ENCODE measurements around the gene CYP3A5.
"Not testable (repeated sequence)": the region's sequence is repeated elsewhere in the genome, so short reads cannot be mapped to it uniquely, and the experiment has no call there.

The CYP3A5 gene

GRCh38 chr7:99637414-99637813, 42.4 kb downstream of the CYP3A5 start:
- DNase-seq = not testable (repeated sequence)

GRCh38 chr7:99631295-99632109, 48.3 kb downstream of the CYP3A5 start:
- DNase-seq = peak; percentile 62

DNA sequence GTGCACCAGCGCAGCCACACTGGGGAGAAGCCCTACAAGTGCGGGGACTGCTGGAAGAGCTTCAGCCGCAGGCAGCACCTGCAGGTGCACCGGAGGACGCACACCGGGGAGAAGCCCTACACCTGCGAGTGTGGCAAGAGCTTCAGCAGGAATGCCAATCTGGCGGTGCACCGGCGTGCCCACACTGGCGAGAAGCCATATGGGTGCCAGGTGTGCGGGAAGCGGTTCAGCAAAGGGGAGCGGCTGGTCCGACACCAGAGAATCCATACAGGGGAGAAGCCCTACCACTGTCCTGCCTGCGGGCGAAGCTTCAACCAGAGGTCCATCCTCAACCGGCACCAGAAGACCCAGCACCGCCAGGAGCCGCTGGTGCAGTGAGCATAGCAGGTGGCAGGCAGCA, 50.2 kb downstream of the CYP3A5 start:
- no peak for DNase-seq

GRCh38 chr7:99628471-99629465, 51.0 kb downstream of the CYP3A5 start:
- no peak for DNase-seq

DNA sequence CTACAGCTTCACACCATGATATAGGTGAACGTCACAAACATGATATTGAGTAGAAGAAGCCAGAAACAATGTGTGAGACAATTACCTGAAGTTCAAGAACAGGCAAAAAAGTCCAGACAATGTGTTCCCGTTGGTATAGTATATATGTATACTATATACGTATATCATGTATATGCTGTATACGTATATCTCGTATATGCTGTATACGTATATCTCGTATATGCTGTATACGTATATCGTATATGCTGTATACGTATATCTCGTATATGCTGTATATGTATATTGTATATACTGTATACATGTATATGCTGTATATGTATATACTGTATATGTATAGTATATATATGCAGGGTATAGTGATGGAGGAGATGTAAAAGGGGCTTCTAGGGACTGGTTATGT, 52.3 kb downstream of the CYP3A5 start:
- DNase-seq = no peak

GRCh38 chr7:99626661-99627060, 53.1 kb downstream of the CYP3A5 start:
- DNase-seq = no peak

DNA sequence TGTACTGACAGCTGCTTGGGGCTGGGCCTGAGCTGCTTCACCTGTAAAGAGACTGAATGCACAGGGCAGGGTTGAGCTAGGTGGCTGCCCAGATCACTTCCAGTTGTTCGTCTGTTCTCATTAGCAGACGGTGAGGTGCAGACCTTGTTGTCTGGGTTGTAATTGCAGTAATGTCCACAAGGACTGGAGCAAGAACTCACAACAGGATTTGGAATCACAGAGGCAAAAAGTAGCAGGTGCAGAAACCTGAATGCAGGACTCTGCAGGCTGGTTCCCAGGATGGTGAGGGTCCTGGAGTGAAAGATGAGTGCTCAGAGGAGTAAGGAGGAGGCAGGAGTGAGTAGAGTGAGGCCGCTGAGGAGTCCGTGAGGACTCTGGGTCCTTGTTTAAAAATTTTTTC, 53.8 kb downstream of the CYP3A5 start:
- no peak for DNase-seq

DNA sequence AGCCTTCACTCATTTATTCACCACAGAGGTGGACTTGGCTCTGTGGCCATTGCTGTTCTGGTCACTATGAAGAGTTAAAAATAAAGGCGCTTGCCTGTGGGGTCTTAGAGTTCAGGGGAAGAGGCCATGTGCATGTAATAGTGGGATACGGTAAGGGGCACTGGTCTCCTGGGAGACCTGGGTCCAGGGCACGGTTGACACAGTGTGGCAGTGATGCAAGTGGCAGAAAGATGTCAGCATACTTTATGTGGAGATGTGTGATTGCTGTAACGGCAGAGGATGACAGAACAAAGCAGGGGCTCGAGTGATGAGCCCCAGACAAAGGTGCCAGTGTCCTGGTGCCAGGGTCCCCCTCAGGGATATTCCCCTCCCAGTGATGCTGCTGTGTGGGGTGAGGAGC, 54.5 kb downstream of the CYP3A5 start:
- DNase-seq = no peak

DNA sequence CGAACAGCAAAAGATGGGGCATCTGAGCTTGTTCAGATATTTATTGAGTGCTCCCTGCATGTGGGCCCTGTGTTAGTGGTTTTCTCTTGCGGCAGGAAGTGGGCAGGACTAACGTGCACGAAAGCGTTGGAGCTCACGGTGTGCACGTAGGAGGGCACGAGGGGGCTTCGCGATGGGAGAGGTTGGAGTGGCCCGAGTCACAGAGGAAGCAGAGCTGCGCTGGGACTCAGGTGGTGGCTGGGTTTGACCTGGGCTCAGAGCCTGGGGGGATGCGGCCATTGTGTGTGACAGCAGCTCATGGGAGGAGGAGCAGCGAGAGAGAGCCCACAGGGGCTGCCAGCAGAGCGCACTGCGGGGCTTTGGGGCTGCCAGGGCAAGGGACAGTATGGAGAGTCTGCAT, 55.3 kb downstream of the CYP3A5 start:
- no peak for DNase-seq

GRCh38 chr7:99623702-99624447, 55.9 kb downstream of the CYP3A5 start:
- DNase-seq = peak; percentile 1

GRCh38 chr7:99623091-99623693, 56.6 kb downstream of the CYP3A5 start:
- DNase-seq = no peak

DNA sequence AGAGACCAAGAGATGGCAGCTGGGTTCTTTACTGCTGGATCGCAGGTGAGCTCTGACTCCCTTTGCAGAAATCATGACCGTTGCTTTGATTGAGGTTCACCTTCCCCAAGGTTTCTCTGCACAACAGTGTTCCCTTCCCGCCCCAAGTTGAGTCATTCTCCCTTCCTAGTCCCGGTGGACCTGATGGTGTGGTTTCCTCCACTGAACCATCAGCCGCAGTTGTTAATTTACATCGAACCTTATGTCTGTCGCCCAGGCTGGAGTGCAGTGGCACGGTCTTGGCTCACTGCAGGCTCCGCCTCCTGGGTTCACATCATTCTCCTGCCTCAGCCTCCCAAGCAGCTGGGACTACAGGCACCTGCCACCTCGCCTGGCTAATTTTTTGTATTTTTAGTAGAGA, 57.2 kb downstream of the CYP3A5 start:
- DNase-seq = no peak

DNA sequence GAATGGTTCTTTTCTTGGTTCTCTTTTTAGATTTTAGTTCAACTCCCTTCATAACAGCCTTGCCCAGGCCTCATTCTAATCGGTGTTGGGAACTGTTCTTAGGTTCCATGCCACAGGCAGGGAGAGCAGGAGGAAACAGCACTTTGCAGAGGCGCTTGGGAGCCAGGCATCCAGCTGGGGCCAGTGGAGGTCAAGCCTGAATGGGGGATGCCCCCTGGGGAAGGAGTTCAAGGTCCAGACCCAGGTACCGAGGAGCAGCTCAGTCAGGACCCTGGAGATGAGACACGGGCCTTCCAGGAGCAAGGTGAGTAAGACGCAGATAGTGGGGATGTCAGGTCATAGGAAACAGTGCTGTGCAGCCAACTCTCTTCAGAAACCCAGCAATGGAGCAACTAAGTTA, 58.5 kb downstream of the CYP3A5 start:
- DNase-seq = no peak

DNA sequence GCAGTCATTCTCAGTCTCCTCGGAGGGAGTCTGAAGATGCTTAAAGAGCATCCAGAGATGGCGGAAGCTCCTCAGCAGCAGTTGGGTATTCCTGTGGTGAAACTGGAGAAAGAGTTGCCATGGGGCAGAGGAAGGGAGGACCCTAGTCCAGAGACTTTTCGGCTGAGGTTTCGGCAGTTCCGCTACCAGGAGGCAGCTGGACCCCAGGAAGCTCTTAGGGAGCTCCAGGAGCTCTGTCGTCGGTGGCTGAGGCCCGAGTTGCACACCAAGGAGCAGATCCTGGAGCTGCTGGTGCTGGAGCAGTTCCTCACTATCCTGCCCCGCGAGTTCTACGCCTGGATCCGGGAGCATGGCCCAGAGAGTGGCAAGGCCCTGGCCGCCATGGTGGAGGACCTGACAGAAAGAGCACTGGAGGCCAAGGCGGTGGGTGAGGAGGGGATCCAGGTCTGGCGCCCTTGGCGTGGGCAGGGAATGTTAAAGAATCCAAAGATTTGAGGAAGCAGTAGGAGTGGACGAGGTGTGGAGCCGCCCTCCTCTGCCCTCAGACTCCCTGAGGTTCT, 60.1 kb downstream of the CYP3A5 start:
- no peak for DNase-seq

DNA sequence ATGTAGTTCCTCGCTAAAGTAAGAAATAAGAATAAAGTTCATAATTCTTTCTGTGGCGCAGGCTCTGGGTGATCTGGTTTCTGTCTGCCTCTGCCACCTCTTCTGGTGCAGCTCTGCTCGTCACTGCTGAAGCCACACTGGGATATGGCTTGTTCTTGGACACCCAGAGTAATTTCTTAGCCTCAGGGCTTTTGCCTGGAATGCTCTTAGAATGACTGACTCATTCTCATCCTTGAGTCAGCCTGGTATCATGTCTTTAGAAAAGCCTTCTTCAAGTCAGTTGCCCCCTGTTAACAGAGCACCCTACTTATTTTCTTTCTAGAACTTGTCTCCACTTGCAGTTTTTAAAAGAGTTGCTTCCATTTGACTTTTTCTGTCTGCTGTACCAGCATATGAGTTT, 61.1 kb downstream of the CYP3A5 start:
- DNase-seq = no peak

DNA sequence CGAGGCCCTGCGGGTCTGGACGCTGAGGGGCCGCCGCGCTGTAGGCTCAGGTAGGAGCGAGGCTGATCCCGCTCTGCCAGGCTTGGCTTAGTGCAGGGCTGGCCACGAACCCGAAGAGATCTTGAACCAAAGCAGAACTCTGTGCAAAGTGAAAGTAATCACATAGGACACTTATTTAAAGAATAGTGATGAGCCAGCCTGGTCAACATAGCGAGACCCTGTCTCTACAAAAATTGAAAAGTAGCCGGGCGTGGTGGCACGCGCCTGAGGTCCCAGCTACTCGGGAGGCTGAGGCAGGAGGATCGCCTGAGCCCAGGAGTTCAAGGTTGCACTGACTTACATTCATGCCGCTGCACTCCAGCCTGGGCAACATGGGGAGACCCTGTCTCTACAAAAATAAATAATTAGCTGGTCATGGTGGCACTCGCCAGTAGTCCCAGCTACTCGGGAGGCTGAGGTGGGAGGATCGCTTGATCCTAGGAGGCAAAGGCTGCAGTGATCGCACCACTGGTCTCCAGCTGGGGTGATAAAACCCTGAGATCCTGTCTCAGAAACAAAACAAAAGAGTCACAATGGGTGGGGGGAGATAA, 62.5 kb downstream of the CYP3A5 start:
- DNase-seq = no peak

GRCh38 chr7:99616359-99617191, 63.2 kb downstream of the CYP3A5 start, which contains the start of gene ZSCAN25:
ZSCAN25 (plus strand) TSS chr7:99616946; CDS start chr7:99619607, 2,661 bp downstream.
- peak; percentile 83 for DNase-seq

DNA sequence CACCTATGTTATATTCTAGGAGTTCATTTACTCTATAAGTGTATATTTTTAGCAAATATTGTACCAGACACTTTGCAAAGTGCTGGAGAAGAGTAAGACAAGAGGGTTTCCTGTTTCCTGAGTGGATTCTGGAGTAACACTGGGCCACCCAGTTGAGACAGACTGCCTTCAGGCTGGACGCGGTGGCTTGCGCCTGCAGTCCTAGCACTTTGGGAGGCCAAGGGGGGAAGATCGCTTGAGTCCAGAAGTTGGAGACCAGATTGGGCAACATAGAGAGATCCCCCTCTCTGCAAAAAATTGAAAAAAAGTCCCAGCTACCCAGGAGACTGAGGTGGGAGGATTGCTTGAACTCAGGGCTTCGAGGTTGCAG, 63.8 kb downstream of the CYP3A5 start:
- DNase-seq = no peak

GRCh38 chr7:99614495-99614894, 65.3 kb downstream of the CYP3A5 start:
- DNase-seq = no peak

GRCh38 chr7:99607548-99607947, 72.2 kb downstream of the CYP3A5 start:
- no peak for DNase-seq

DNA sequence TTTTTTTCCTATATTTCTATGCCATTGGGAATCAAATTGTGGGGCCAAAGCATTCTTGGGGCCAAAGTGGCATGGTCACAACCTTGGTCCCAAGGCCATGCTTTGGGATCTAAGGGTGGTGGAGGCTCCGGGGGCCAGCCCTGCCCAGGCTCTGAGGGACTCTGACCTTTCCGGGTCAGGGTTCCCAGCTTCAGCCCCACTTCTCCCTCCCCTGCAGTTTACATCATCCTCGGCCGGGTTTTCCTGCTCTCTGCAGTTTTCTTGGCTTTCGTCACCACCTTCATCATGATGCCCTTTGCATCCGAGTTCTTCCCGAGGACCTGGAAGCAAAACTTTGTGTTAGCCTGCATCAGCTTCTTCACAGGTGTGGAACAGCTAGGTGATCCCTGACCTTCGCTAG, 73.3 kb downstream of the CYP3A5 start:
- DNase-seq = no peak

Data from kidney glomerular epithelial cell (primary cell).